DND-41 (cell line): Measurements from ENCODE around the gene IDI1.

Experiments used
- ATAC-seq: fragments of 200-7000 bp; cut with Tn5 transposase; 3 replicates; pipeline ENCODE4 v1.9.1; 2021; ENCODE audit warnings: low read depth; ENCODE audit not compliant: insufficient read depth
- DNase-seq: peaks from one replicate; pipeline ENCODE4 v3.0.0-alpha.2; 2020
- H2AFZ ChIP-seq: 2 replicates; pipeline ENCODE4 v1.6.0; 2012; ENCODE audit warnings: low read depth, low read length
- H3K27ac ChIP-seq: 2 replicates; pipeline ENCODE4 v1.5.1; 2012; ENCODE audit warnings: low read length, inconsistent platforms
- H3K27me3 ChIP-seq: fragments of 200-600 bp; sonication (generic); 2 replicates; pipeline ENCODE4 v1.6.0; 2012; ENCODE audit warnings: low read length, mild to moderate bottlenecking, inconsistent platforms; ENCODE audit not compliant: insufficient read depth, poor library complexity
- H3K36me3 ChIP-seq: 2 replicates; pipeline ENCODE4 v1.5.1; 2012; ENCODE audit warnings: low read length, inconsistent platforms; ENCODE audit not compliant: insufficient read depth
- H3K4me1 ChIP-seq: 2 replicates; pipeline ENCODE4 v1.5.1; 2012; ENCODE audit warnings: mild to moderate bottlenecking, low read length; ENCODE audit not compliant: insufficient read depth
- H3K4me2 ChIP-seq: 2 replicates; pipeline ENCODE4 v1.6.0; 2012; ENCODE audit warnings: mild to moderate bottlenecking, moderate library complexity, low read length, inconsistent platforms; ENCODE audit not compliant: insufficient read depth
- H3K4me3 ChIP-seq, 2 experiments: fragments of 200-600 bp in 1 of 2; shearing (Covaris generic) in 1 of 2; 2 replicates each; pipeline ENCODE4 v1.5.1; 2012 to 2016; ENCODE audit warnings: inconsistent platforms in 2 of 2, low read length in 2 of 2, mild to moderate bottlenecking in 2 of 2, low read depth in 1 of 2, moderate library complexity in 1 of 2
- H3K79me2 ChIP-seq: 2 replicates; pipeline ENCODE4 v1.6.0; 2012; ENCODE audit warnings: low read length, inconsistent platforms; ENCODE audit not compliant: insufficient read depth
- H3K9ac ChIP-seq: 2 replicates; pipeline ENCODE4 v1.6.0; 2012; ENCODE audit warnings: low read depth, mild to moderate bottlenecking, inconsistent platforms, low read length, moderate library complexity
- H3K9me3 ChIP-seq: 2 replicates; pipeline ENCODE4 v1.5.1; 2012; ENCODE audit warnings: low read length, moderate library complexity, mild to moderate bottlenecking, inconsistent platforms; ENCODE audit not compliant: insufficient read depth, severe bottlenecking
- H4K20me1 ChIP-seq: 2 replicates; pipeline ENCODE4 v1.6.0; 2012; ENCODE audit warnings: low read length; ENCODE audit not compliant: insufficient read depth
- EZH2 ChIP-seq: IDR thresholded peaks from 3 replicates; pipeline ENCODE4 v1.6.1; 2012; ENCODE audit warnings: borderline replicate concordance, low read depth, mild to moderate bottlenecking, moderate library complexity, low read length, inconsistent platforms; ENCODE audit not compliant: severe bottlenecking
- TF ChIP-seq, protein P1 (sequence below): IDR thresholded peaks from 2 replicates; pipeline ENCODE4 v1.5.1; 2012; ENCODE audit warnings: borderline replicate concordance, low read length, moderate library complexity, mild to moderate bottlenecking; ENCODE audit not compliant: poor library complexity, severe bottlenecking; ENCODE audit errors: extremely low read depth

IDI1 gene

DNA sequence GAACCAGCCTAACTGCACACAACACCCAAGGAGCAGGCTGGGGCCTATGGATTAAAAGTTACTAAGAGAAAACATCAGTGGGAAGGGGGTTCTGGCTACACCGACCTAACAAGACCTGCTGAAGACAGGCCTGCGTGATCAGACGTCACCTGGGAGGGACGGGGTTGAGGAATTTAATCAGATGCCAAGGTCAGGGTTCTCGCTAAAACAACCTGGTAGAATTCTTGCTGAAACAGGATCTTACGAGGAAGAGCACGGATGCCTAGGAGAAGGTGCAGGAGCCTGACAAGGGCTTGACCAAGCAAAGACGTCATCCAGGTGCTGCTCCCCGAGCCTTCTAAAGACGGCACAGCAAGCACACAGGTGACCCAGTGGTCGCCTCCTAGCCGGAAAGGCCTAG, 24.8 kb downstream of the IDI1 start:
- ATAC-seq: no peak
- TF ChIP-seq, protein P1, sequence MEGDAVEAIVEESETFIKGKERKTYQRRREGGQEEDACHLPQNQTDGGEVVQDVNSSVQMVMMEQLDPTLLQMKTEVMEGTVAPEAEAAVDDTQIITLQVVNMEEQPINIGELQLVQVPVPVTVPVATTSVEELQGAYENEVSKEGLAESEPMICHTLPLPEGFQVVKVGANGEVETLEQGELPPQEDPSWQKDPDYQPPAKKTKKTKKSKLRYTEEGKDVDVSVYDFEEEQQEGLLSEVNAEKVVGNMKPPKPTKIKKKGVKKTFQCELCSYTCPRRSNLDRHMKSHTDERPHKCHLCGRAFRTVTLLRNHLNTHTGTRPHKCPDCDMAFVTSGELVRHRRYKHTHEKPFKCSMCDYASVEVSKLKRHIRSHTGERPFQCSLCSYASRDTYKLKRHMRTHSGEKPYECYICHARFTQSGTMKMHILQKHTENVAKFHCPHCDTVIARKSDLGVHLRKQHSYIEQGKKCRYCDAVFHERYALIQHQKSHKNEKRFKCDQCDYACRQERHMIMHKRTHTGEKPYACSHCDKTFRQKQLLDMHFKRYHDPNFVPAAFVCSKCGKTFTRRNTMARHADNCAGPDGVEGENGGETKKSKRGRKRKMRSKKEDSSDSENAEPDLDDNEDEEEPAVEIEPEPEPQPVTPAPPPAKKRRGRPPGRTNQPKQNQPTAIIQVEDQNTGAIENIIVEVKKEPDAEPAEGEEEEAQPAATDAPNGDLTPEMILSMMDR: no peak
- TF ChIP-seq EZH2: no peak
- H3K79me2 ChIP-seq: no peaks in the 10 kb centered on the region
- H3K9me3 ChIP-seq: no peaks in the 10 kb centered on the region
- no peak overlapping the region for H3K27ac ChIP-seq
- H3K36me3 ChIP-seq: peaks cover 11% of the 10 kb centered on the region
- no peak overlapping the region for H3K9ac ChIP-seq
- no peaks in the 10 kb centered on the region for H3K4me1 ChIP-seq
- no peaks in the 10 kb centered on the region for H3K27me3 ChIP-seq
- no peak for DNase-seq
- H4K20me1 ChIP-seq: no peaks in the 10 kb centered on the region
- no peak overlapping the region for H3K4me2 ChIP-seq
- no peak overlapping the region for H3K4me3 ChIP-seq
- no peak overlapping the region for H2AFZ ChIP-seq

DNA sequence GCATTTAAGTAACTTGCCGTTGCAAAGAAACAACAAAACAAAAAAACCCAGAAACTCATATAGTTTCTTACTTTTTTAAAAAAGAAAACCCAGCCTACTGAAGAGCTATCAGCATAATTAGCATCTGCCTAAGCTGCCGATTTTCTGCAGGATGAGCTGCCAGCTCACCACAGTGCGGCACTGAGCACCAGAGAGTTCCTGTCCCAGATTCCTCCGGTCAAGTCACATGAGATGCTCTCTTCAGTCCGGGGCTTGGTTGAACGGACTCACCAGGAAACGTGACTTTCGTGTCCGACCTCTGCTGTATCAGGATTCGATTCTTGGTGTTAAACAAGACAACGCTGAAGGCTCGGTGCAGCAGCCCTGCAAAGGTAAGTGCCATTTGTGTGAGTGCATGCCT, 26.5 kb downstream of the IDI1 start:
- Histone ChIP-seq H3K9ac (no peak overlapping the region), H3K4me1 (no peaks in the 10 kb centered on the region), H3K9me3 (no peaks in the 10 kb centered on the region), H3K27ac (no peak overlapping the region), H3K27me3 (no peaks in the 10 kb centered on the region), H3K4me2 (no peak overlapping the region), H4K20me1 (no peaks in the 10 kb centered on the region), H3K4me3 (no peak overlapping the region), H3K79me2 (no peaks in the 10 kb centered on the region), H3K36me3 (peaks cover 22% of the 10 kb centered on the region), H2AFZ (no peak overlapping the region)
- ATAC-seq (no peak), DNase-seq (no peak)
- TF ChIP-seq EZH2: no peak
- TF ChIP-seq, protein P1: no peak

DNA sequence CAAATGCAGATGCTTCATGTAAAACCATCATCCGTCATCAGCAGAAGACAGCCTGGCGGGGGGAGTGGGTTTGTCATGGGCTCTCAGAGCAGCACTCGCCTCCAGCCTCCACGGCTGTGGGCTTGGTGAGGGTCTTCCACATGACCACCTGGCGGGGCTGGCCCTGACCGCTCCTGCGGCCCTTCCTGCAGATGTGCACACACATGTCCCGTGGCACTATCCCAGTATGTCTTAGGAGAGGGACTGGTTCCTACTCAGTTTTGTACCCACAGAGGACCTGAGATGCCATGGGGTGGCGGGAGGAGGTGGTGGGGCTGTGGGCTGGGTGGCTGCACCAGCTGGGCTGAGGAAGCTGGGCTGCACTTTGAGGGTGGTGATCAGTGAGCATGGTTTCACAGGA, 28.0 kb downstream of the IDI1 start:
- Histone ChIP-seq H3K27ac (no peak overlapping the region), H3K9ac (no peak overlapping the region), H2AFZ (no peak overlapping the region), H3K4me3 (no peak overlapping the region), H3K4me2 (no peak overlapping the region), H3K36me3 (peaks cover 36% of the 10 kb centered on the region), H3K4me1 (no peaks in the 10 kb centered on the region), H3K9me3 (no peaks in the 10 kb centered on the region), H4K20me1 (no peaks in the 10 kb centered on the region), H3K27me3 (no peaks in the 10 kb centered on the region), H3K79me2 (no peaks in the 10 kb centered on the region)
- TF ChIP-seq, protein P1: no peak
- no peak for TF ChIP-seq EZH2
- ATAC-seq (0 out of 3 replicates have a peak, but pooled peaks have one; percentile 33), DNase-seq (no peak)

DNA sequence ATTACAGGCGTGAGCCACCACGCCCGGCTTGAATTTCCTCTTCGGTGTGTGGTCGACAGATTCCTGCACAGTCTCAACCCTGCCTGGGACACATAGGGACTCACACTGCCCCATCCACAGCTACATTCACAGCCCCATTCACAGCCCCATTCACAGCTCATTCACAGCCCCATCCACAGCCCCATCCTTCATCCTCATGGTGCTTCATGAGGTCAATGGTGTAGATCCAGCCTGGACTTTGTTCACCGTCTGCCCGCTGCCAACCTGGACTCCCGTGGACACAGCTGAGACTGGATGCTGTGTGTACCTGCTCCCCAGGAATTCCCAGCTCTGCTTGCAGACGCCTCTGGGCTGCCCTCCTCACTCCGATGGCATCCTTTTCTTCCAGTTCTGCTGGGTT, 28.5 kb downstream of the IDI1 start:
- H3K4me1 ChIP-seq: no peaks in the 10 kb centered on the region
- ATAC-seq (peak; percentile 47; the same call in 1 of the 3 replicates), DNase-seq (no peak)
- no peak overlapping the region for H3K9ac ChIP-seq
- no peak overlapping the region for H3K27ac ChIP-seq
- H4K20me1 ChIP-seq: no peaks in the 10 kb centered on the region
- H3K4me2 ChIP-seq: no peak overlapping the region
- no peaks in the 10 kb centered on the region for H3K79me2 ChIP-seq
- peaks cover 41% of the 10 kb centered on the region for H3K36me3 ChIP-seq
- H3K9me3 ChIP-seq: no peaks in the 10 kb centered on the region
- no peak overlapping the region for H2AFZ ChIP-seq
- H3K4me3 ChIP-seq: no peak overlapping the region
- no peaks in the 10 kb centered on the region for H3K27me3 ChIP-seq
- no peak for TF ChIP-seq EZH2
- TF ChIP-seq, protein P1: no peak
